Gastrocnemius medialis (tissue), 4 donors: ENCODE data around the gene TP73.

Experiments used
- POLR2A ChIP-seq, 2 donors: fragments of 450-650 bp; IDR thresholded peaks; one replicate each; pipeline ENCODE4 v1.6.1; 2017; ENCODE audit warnings: antibody characterized with exemption in 2 of 2, mild to moderate bottlenecking in 2 of 2, moderate library complexity in 2 of 2
- TF ChIP-seq, protein P1 (sequence below), 5 experiments: fragments of 450-650 bp in 3 of 5; fragments of 200-600 bp in 2 of 5; sonication (generic) in 2 of 5; IDR thresholded peaks in 4 of 5; conservative IDR thresholded peaks in 1 of 5; 1 replicate in 4 of 5; 2 replicates in 1 of 5; pipeline ENCODE4 v1.5.1; 2016 to 2019; ENCODE audit warnings: antibody characterized with exemption in 5 of 5, mild to moderate bottlenecking in 3 of 5, moderate library complexity in 3 of 5

DNA sequence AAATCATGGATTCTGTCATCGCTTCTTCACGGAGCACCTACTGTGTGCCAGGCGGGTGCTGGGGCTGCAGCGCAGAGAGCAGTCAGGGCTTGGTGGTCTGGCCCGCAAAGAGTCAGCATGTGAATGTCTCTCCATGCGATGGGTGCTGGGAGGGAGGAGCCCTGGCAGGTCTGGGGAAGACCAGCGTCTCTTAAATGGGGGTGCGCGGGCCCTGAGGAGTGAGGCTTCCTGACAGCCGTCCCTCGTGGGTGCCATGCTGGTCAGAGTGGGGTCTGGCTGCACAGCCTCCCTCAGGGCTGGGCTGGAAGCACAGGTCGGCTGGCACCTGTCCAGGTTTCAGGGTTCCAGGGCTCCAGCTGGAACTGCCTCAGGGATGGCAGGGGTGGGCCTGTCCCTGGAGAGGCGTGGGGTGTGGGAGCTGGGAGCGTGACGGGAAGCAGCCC, 18.5 kb downstream of the TP73 start:
- TF ChIP-seq, protein P1, sequence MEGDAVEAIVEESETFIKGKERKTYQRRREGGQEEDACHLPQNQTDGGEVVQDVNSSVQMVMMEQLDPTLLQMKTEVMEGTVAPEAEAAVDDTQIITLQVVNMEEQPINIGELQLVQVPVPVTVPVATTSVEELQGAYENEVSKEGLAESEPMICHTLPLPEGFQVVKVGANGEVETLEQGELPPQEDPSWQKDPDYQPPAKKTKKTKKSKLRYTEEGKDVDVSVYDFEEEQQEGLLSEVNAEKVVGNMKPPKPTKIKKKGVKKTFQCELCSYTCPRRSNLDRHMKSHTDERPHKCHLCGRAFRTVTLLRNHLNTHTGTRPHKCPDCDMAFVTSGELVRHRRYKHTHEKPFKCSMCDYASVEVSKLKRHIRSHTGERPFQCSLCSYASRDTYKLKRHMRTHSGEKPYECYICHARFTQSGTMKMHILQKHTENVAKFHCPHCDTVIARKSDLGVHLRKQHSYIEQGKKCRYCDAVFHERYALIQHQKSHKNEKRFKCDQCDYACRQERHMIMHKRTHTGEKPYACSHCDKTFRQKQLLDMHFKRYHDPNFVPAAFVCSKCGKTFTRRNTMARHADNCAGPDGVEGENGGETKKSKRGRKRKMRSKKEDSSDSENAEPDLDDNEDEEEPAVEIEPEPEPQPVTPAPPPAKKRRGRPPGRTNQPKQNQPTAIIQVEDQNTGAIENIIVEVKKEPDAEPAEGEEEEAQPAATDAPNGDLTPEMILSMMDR (IDR thresholded peaks at IDR 0.05 in 4 of 5, conservative IDR thresholded peaks at IDR 0.05 in 1 of 5) = no peak
- no peak for TF ChIP-seq POLR2A (IDR thresholded peaks at IDR 0.05)
